BLaER1 treated with 17β-estradiol and CSF1 and Interleukin-3, amounts not matched to agents 10 nM and 100 nM (cell line): ENCODE measurements around the gene KIAA1549.
"Not testable (repeated sequence)": the region's sequence is repeated elsewhere in the genome, so short reads cannot be mapped to it uniquely, and the experiment has no call there.

ENCODE experiments used
- H3K27ac ChIP-seq, 11 experiments: shearing (Covaris generic); formaldehyde crosslinking; 2 replicates each; pipeline ENCODE4 v1.8.1; 2022
- H3K27me3 ChIP-seq, 11 experiments: shearing (Covaris generic); formaldehyde crosslinking; 2 replicates each; pipeline ENCODE4 v1.8.1; 2022
- H3K36me3 ChIP-seq, 11 experiments: shearing (Covaris generic); formaldehyde crosslinking; 2 replicates each; pipeline ENCODE4 v1.8.1; 2022
- H3K4me1 ChIP-seq, 10 experiments: shearing (Covaris generic); formaldehyde crosslinking; 2 replicates each; pipeline ENCODE4 v1.8.1; 2022
- H3K4me2 ChIP-seq, 11 experiments: shearing (Covaris generic); formaldehyde crosslinking; 2 replicates each; pipeline ENCODE4 v1.8.1; 2022
- H3K4me3 ChIP-seq, 10 experiments: shearing (Covaris generic); formaldehyde crosslinking; 2 replicates each; pipeline ENCODE4 v1.8.1; 2022
- H3K9ac ChIP-seq, 11 experiments: shearing (Covaris generic); formaldehyde crosslinking; 2 replicates each; pipeline ENCODE4 v1.8.1; 2022
- H3K9me3 ChIP-seq, 11 experiments: shearing (Covaris generic); formaldehyde crosslinking; replicated peaks in 1 of 11; 2 replicates each; pipeline ENCODE4 v1.8.1; 2022
- H4K20me1 ChIP-seq, 11 experiments: shearing (Covaris generic); formaldehyde crosslinking; 2 replicates each; pipeline ENCODE4 v1.8.1; 2022
- Cebpa-rat ChIP-seq, 11 experiments: shearing (Covaris generic); IDR thresholded peaks; 2 replicates each; pipeline ENCODE4 v1.8.1; 2022

The KIAA1549 gene

DNA sequence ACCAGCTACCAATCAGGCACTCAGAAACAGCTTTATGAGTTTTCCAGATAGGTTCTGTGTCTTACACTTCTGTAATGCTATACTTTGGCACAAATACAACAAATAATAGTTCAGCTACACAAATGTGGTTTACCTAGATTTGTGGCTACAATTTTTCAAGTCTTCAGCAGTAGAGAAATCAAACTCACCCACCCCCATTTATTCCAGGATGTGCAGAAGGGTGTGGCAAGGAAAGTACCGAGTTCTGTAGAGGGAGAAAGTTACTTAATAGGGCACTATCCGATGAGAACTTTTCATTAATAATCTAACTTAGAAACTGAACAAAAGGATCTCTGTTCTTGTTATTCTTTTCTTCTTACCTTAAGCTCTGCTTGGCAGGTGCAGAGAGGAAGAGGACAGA, 152.9 kb downstream of the KIAA1549 start:
- H3K36me3 ChIP-seq = no peaks in the 10 kb centered on the region
- H3K9me3 ChIP-seq = peaks cover 15 to 22% (median 17%) of the 10 kb centered on the region in 11 experiments; a peak in 21 of 22 replicates
- no peak overlapping the region for H3K4me2 ChIP-seq
- no peaks in the 10 kb centered on the region for H4K20me1 ChIP-seq
- H3K4me3 ChIP-seq = no peak overlapping the region
- no peak for TF ChIP-seq Cebpa-rat (IDR thresholded peaks at IDR 0.05)
- no peak overlapping the region for H3K27ac ChIP-seq
- H3K4me1 ChIP-seq = peaks cover 0 to 5% (median 3%) of the 10 kb centered on the region in 10 experiments; a peak in 16 of 20 replicates
- H3K9ac ChIP-seq = no peak overlapping the region
- H3K27me3 ChIP-seq = no peaks in the 10 kb centered on the region

DNA sequence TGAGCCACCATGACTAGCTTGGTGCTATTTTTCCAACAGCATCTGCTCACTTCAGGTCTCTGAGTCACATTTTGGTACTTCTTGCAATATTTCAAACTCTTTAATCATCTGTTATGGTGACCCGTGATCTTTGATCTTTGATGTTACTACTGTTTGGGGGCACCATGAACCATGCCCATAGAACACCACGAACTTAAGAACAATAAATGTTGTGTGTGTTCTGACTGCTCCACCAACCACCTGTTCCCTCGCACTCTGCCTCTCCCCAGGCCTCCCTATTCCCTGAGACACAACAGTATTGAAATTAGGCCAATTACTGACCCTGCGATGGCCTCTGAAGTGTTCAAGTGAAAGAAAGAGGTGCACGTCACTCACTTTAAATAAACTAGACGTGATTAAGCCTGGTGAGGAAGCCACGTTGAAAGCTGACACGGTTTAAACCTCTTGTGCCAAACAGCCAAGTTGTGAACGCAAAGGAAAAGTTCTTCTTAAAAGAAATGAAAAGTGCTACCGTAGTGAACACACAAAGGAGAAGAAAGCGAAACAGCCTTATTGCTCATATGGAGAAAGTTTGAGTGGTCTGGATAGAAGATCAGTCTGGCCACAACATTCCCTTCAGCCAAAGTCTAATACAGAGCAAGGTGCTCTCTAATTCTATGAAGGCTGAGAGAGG, 156.0 kb downstream of the KIAA1549 start:
- peaks cover 15 to 22% (median 17%) of the 10 kb centered on the region in 11 experiments; a peak in 21 of 22 replicates for H3K9me3 ChIP-seq
- no peak for TF ChIP-seq Cebpa-rat (IDR thresholded peaks at IDR 0.05)
- no peaks in the 10 kb centered on the region for H4K20me1 ChIP-seq
- H3K27ac ChIP-seq = no peak overlapping the region
- H3K4me3 ChIP-seq = no peak overlapping the region
- no peak overlapping the region for H3K9ac ChIP-seq
- H3K4me1 ChIP-seq = no peaks in the 10 kb centered on the region
- no peak overlapping the region for H3K4me2 ChIP-seq
- no peaks in the 10 kb centered on the region for H3K36me3 ChIP-seq
- no peaks in the 10 kb centered on the region for H3K27me3 ChIP-seq

GRCh38 chr7:138822867-138823535, 158.2 kb downstream of the KIAA1549 start:
- TF ChIP-seq Cebpa-rat (IDR thresholded peaks at IDR 0.05) = no peak
- Histone ChIP-seq H3K9ac (no peak overlapping the region), H3K9me3 (peaks cover 15 to 22% (median 17%) of the 10 kb centered on the region in 11 experiments; a peak in 21 of 22 replicates)

GRCh38 chr7:138821912-138822311, 159.3 kb downstream of the KIAA1549 start:
- no peak overlapping the region for H3K27ac ChIP-seq
- H3K36me3 ChIP-seq = no peaks in the 10 kb centered on the region
- no peaks in the 10 kb centered on the region for H3K4me1 ChIP-seq
- peaks cover 12 to 20% (median 16%) of the 10 kb centered on the region in 11 experiments; a peak in 21 of 22 replicates for H3K9me3 ChIP-seq
- H4K20me1 ChIP-seq = no peaks in the 10 kb centered on the region
- H3K4me3 ChIP-seq = no peak overlapping the region
- H3K27me3 ChIP-seq = no peaks in the 10 kb centered on the region
- TF ChIP-seq Cebpa-rat (IDR thresholded peaks at IDR 0.05) = no peak
- no peak overlapping the region for H3K9ac ChIP-seq
- H3K4me2 ChIP-seq = no peak overlapping the region

More at GRCh38 chr7:138822867-138823535, 158.2 kb downstream of the KIAA1549 start:
- no peaks in the 10 kb centered on the region for H3K36me3 ChIP-seq
- H3K27me3 ChIP-seq = no peaks in the 10 kb centered on the region
- no peak overlapping the region for H3K4me2 ChIP-seq
- H3K4me3 ChIP-seq = no peak overlapping the region
- no peaks in the 10 kb centered on the region for H4K20me1 ChIP-seq
- H3K4me1 ChIP-seq = no peaks in the 10 kb centered on the region
- H3K27ac ChIP-seq = no peak overlapping the region

GRCh38 chr7:138819625-138820024, 161.6 kb downstream of the KIAA1549 start:
- H3K4me3 ChIP-seq = no peak overlapping the region
- TF ChIP-seq Cebpa-rat (IDR thresholded peaks at IDR 0.05) = no peak
- no peak overlapping the region for H3K9ac ChIP-seq
- no peaks in the 10 kb centered on the region for H4K20me1 ChIP-seq
- H3K4me1 ChIP-seq = no peaks in the 10 kb centered on the region
- no peaks in the 10 kb centered on the region for H3K9me3 ChIP-seq
- H3K36me3 ChIP-seq = no peaks in the 10 kb centered on the region
- no peak overlapping the region for H3K4me2 ChIP-seq
- H3K27me3 ChIP-seq = no peaks in the 10 kb centered on the region
- no peak overlapping the region for H3K27ac ChIP-seq

DNA sequence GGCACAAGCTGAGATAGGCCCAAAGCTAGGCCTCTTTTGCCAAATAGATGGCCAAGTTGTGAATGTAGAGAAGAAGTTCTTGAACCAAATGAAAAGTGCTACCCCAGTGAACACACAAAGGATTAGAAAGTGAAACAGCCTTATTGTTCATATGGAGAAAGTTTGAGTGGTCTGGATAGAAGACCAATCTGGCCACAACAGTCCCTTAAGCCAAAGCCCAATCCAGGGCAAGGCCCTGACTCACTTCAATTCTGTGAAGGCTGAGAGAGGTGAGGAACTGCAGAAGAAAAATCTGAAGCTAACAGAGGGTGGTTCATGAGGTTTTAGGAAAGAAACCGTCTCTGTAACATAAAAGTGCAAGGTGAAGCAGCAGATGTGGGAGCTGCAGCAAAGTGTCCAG, 164.5 kb downstream of the KIAA1549 start:
- H3K9me3 ChIP-seq = no peaks in the 10 kb centered on the region; a peak in 1 of 22 replicates

DNA sequence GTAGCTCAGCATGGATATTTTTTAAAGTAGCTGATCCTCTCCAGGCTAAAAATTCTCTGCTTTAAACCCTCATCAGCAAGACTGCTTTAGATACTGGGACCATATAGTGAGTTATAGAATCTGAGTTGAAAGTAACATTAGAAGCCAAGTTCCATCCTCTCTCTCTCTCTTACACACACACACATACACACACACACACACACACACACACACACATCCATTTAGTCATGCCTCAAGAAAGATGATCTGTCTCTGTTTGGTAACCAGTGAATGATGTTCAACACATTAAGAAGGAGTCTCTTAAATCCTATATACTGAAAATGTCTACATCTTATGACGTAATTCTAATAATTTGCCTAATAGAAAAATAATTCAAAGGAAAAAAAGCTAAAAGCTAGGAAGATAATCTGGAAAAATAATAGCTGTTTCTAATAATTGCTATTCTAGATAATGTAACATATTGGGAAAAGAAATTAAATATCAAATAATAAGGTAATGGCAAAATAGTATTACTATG, 166.3 kb downstream of the KIAA1549 start:
- Histone ChIP-seq H3K4me3 (no peak overlapping the region), H3K27ac (no peak overlapping the region), H3K9ac (no peak overlapping the region), H3K27me3 (no peaks in the 10 kb centered on the region), H3K4me2 (no peak overlapping the region), H3K4me1 (no peaks in the 10 kb centered on the region), H3K36me3 (no peaks in the 10 kb centered on the region), H3K9me3 (no peaks in the 10 kb centered on the region; a peak in 1 of 22 replicates), H4K20me1 (no peaks in the 10 kb centered on the region)
- TF ChIP-seq Cebpa-rat (IDR thresholded peaks at IDR 0.05) = no peak

More for the DNA sequence above, 164.5 kb downstream of the KIAA1549 start:
- Histone ChIP-seq H3K9ac (no peak overlapping the region), H4K20me1 (no peaks in the 10 kb centered on the region), H3K36me3 (no peaks in the 10 kb centered on the region), H3K27me3 (no peaks in the 10 kb centered on the region), H3K4me1 (no peaks in the 10 kb centered on the region), H3K4me2 (no peak overlapping the region), H3K27ac (no peak overlapping the region), H3K4me3 (no peak overlapping the region)
- no peak for TF ChIP-seq Cebpa-rat (IDR thresholded peaks at IDR 0.05)

- Histone ChIP-seq H3K27me3 (no peaks in the 10 kb centered on the region), H3K4me3 (no peak overlapping the region), H4K20me1 (no peaks in the 10 kb centered on the region), H3K36me3 (no peaks in the 10 kb centered on the region), H3K9ac (no peak overlapping the region), H3K27ac (no peak overlapping the region), H3K4me1 (no peaks in the 10 kb centered on the region), H3K4me2 (no peak overlapping the region), H3K9me3 (no peaks in the 10 kb centered on the region; a peak in 1 of 22 replicates)
- TF ChIP-seq Cebpa-rat (IDR thresholded peaks at IDR 0.05) = no peak
Measured at GRCh38 chr7:138813945-138814344, 167.2 kb downstream of the KIAA1549 start.

GRCh38 chr7:138811327-138811726, 169.9 kb downstream of the KIAA1549 start:
- not testable (repeated sequence) for H3K9me3 ChIP-seq, H3K4me3 ChIP-seq, H3K4me2 ChIP-seq, H4K20me1 ChIP-seq, H3K9ac ChIP-seq, H3K27ac ChIP-seq, H3K36me3 ChIP-seq, H3K4me1 ChIP-seq, H3K27me3 ChIP-seq
